HG02973 (cell line): ENCODE data around the gene OR52B2.
"Not testable (repeated sequence)": the region's sequence is repeated elsewhere in the genome, so short reads cannot be mapped to it uniquely, and the experiment has no call there.

Source experiments
- ATAC-seq: cut with Tn5 transposase; IDR thresholded peaks from one replicate; pipeline ENCODE4 v1.9.1; 2021; ENCODE audit warnings: moderate library complexity; ENCODE audit not compliant: unreplicated experiment

Gene OR52B2

GRCh38 chr11:6156628-6157359 lies 13.3 kb downstream of the OR52B2 start:
- ATAC-seq = no peak

GRCh38 chr11:6152126-6152525 lies 18.0 kb downstream of the OR52B2 start:
- no peak for ATAC-seq

GRCh38 chr11:6151117-6151516 lies 19.0 kb downstream of the OR52B2 start:
- no peak for ATAC-seq

GRCh38 chr11:6143737-6144136 lies 26.4 kb downstream of the OR52B2 start:
- ATAC-seq = not testable (repeated sequence)

- ATAC-seq = no peak
Observed at GRCh38 chr11:6142936-6143335, 27.2 kb downstream of the OR52B2 start.

GRCh38 chr11:6135936-6136335 lies 34.2 kb downstream of the OR52B2 start:
- ATAC-seq = not testable (repeated sequence)

- ATAC-seq = no peak
Observed at GRCh38 chr11:6132431-6132830, 37.7 kb downstream of the OR52B2 start.

- no peak for ATAC-seq
Observed at GRCh38 chr11:6129635-6130034, 40.5 kb downstream of the OR52B2 start.

GRCh38 chr11:6129011-6129410 lies 41.1 kb downstream of the OR52B2 start:
- no peak for ATAC-seq

- no peak for ATAC-seq
Observed at GRCh38 chr11:6127881-6128280, 42.2 kb downstream of the OR52B2 start.

- no peak for ATAC-seq
Observed at GRCh38 chr11:6124245-6124644, 45.9 kb downstream of the OR52B2 start.
